LoVo (cell line): ENCODE results near the gene GUCA2A.

Source experiments
- DNase-seq: peaks from one replicate; pipeline ENCODE4 v3.0.0-alpha.2; 2016; ENCODE audit warnings: low spot score

Gene GUCA2A

DNA sequence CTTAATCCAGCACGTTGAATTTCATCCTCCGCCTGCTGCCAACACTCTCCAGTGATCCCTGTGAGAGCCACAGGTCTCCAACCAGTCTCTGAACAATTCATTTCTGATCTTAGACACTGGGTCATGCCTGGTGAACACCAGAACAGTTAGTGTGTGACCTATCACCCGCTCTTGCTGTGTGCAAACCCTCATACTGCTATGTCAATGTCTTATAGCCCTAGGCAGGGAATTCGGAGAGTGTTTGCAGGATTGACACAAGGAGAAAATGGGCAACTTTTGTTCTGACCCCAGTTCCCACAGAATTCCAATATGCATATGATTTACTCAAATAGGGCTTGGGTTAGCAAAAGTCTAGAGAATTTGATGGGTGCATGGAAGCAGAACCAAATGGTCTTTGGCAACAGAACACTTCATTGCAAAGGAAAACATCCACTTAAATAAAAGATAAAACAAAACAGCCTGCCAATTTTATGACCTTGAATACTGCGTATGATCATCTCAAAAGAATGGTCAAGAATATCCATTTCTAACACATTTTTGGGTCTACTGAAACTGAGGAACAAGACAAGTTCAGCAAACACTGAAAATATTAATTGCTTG is 34.4 kb downstream of the GUCA2A start:
- no peak for DNase-seq

DNA sequence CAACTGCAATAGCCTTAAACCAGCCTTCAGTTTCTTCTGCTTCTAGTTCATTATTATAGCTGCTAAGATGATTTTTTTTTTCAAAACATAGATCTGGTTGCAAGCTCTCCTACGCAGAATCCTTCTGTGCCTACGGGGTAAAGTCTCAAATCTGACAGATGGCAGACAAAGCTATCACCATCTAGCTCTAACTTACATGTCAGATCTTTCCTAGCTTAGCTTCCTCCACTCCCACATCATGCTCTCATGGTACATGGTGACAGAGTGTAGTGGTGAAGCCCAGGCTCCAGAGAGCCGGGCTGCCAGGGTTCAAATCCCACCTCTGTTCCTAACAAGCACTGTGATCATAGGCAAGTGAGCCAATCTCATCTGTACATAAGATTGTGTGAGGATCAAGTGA is 35.6 kb downstream of the GUCA2A start:
- no peak for DNase-seq

DNA sequence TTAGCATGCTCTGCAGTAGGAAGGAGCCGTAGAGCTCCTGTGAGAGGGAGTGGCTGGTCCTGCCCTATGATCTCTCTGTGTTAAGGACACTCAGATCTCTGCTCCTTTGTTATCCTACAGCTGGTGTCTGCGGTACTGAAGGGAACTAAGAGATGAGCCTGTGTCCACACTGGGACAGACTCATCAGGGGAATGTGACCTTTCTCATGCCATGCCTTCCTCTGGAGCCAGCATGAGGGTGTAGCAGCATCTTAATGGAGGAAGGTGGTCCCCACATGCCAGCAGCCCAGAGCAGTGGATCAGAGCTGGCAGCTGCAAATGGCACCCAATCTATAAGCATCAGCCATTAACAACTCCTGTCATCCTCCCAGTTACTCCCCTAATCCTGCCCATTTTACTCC is 36.0 kb downstream of the GUCA2A start:
- no peak for DNase-seq

DNA sequence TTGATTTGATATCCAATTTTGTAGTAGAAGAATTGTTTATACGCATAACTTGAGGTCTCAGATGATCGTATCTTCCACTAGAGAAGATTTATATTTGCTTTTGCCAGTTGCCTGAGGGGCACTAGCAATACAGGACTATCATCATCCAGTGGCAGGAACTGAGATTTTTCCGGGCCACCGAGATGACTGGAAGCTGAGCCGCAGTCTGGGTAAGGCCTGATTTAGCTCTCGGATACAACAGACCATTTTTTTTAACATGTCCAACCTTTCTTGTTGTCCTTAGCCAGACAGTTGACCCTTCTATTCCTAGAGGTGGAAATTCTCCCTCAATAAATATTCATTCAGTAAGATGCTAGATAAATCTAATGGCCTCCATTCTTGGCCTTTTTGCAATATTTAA is 36.8 kb downstream of the GUCA2A start:
- DNase-seq = no peak

DNA sequence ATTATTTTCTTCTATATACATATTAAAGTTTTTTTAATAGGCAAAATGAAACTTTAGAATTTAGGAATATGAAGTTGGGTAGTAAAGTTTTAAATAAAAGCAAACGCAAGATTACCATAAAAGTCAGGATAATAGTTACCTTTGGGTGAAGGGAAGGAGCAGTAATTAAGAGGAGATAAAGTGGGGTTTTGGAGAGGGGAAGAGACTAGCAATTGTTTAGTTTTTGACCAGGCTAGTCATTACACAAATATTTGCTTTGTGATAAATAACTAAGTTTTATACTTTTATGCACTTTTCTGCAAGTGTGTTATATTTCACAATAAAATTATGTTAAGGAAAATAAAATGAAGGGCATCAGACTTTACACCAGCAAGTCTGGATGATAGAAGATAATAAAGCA is 39.0 kb downstream of the GUCA2A start:
- DNase-seq = no peak

DNA sequence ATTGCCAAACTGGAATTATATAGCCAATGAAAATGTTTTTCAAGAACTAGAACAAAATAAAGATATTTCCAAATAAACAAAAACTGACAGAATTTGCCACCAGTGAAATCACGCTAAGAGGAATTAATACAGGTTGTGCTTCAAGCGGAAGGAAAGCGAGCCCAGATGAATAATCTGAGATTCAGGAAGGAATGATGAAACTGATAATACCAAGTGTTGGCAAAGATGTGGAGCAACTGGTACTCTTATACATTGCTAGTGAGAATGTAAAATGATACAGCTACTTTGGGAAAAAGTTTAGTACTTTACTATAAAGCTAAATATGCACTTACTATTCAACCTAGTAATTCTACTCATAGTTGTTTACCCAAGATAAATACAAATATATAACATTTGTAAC is 42.1 kb downstream of the GUCA2A start:
- DNase-seq = no peak

DNA sequence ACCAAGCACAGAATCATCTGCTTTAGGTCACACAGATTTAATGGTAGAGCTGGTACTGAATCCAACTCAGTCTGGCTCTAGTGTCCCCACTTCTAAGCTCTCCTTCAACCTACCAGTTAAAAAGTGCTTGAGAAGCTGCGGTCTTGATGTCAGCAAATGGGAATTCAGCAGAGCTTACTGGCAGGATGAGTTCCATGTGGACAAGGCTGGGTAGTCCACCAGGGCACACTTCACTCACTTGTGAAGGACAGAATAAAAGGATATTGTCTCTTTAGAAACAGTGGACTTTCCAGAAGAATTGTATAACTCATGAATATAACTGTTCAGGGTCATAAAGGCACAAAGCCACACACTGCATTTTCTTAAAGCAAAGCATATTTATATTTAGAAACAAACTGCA is 46.4 kb downstream of the GUCA2A start:
- DNase-seq = no peak

DNA sequence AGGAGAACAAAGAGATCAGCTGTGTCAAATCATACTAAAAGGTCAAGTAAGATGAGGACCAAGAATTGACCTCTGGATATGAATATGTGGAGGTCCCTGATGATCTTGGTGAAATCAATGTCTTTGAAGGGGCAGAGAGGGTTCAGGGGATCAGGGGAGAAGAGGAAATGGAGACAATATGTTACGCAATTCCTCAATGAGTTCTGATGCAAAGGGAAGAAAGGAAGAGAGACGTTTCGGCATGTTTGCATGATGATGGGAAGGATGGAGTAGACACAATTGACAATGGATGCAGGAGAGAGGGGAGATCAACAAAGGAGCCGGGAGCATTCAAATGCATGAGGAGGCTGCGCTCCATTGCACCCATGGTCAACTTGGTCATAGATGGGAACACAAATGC is 47.3 kb downstream of the GUCA2A start:
- no peak for DNase-seq

DNA sequence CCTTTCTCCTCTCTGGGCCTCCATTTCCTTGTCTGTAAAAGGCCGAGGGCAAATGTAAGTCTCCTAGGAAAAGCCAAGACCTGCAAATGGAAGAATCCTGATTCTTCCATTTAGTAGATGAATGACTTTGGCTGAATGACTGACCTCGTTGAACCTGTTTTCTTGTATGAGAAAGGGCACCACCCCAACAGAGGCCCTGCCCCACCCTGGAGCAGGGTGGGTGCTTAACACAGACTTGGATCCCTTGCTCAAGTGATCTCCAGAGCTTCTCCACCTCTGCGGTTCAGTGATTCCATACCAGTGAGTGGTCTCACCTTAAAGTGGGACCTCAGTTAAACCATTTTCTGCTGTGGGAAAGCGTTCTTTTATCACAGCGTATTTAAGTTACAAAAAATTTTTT is 50.3 kb downstream of the GUCA2A start:
- no peak for DNase-seq
